GM10266 (cell line): ENCODE data around the gene NBAS.
"Not testable (repeated sequence)": the region's sequence is repeated elsewhere in the genome, so short reads cannot be mapped to it uniquely, and the experiment has no call there.

Experiments used
- DNase-seq: peaks from one replicate; pipeline ENCODE4 v3.0.0; 2012; ENCODE audit errors: extremely low spot score
- TF ChIP-seq, protein P1 (sequence below): IDR thresholded peaks from 2 replicates; pipeline ENCODE4 v1.5.1; 2012; ENCODE audit warnings: mild to moderate bottlenecking, low read depth; ENCODE audit not compliant: control insufficient read depth, insufficient read depth; ENCODE audit errors: missing control alignments

Gene NBAS

DNA sequence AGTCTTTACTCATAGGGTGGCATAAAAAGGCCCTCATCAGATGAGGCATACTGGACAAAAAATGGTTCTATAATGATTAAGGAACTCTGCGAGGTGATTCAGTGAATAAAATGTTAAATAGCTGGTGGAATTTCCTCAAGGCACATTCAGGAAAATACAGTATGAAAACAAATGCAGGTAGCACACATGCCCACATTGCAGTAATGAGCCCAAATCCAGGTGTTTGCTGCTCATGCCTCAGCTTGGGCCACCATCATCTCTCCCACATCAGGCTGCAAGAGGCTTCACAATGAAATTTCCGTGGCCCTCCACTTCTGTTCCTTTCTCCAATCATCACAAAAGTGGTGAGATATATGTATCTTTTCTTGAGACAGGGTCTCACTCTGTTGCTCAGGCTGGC is 298.3 kb downstream of the NBAS start:
- TF ChIP-seq, protein P1, sequence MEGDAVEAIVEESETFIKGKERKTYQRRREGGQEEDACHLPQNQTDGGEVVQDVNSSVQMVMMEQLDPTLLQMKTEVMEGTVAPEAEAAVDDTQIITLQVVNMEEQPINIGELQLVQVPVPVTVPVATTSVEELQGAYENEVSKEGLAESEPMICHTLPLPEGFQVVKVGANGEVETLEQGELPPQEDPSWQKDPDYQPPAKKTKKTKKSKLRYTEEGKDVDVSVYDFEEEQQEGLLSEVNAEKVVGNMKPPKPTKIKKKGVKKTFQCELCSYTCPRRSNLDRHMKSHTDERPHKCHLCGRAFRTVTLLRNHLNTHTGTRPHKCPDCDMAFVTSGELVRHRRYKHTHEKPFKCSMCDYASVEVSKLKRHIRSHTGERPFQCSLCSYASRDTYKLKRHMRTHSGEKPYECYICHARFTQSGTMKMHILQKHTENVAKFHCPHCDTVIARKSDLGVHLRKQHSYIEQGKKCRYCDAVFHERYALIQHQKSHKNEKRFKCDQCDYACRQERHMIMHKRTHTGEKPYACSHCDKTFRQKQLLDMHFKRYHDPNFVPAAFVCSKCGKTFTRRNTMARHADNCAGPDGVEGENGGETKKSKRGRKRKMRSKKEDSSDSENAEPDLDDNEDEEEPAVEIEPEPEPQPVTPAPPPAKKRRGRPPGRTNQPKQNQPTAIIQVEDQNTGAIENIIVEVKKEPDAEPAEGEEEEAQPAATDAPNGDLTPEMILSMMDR, result no peak
- no peak for DNase-seq

DNA sequence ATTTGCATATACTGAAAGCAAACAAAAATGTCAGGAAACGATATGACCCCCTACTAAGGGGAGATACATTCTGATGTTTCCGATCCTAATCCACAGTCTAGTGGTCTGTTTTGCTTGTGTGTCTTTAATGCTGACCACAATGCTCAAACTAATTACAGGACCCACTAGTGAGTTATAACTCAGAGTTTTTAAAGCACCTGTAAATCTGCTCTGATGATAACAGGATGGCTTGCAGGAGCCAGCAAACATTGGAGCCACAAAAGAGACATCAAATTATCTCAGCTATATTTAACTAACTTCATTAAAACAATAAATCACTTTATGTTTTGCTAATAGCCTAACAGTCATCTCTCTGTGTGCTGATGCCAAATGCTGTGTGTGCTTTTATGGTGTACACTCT is 300.3 kb downstream of the NBAS start:
- TF ChIP-seq, protein P1, result no peak
- DNase-seq, result no peak

DNA sequence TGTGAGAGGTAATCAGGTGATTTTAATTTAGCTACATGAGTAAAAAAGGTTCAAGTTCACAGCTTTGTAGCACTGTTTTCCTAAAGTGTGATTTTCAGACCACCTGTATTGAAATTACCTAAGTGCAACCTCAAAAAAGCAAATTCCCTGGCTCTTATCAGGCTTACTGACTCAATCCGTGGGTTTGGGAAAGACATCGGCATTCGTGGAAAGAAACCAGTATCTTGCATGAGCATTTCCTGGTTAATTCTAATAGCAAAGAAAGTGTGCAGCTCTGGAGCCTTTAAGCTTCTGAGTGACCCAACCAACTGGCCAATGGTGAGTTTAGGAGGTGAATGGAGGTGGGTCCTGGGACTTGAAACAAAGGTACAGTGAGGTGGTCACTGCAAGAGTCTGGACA is 300.9 kb downstream of the NBAS start:
- TF ChIP-seq, protein P1, result no peak
- no peak for DNase-seq

DNA sequence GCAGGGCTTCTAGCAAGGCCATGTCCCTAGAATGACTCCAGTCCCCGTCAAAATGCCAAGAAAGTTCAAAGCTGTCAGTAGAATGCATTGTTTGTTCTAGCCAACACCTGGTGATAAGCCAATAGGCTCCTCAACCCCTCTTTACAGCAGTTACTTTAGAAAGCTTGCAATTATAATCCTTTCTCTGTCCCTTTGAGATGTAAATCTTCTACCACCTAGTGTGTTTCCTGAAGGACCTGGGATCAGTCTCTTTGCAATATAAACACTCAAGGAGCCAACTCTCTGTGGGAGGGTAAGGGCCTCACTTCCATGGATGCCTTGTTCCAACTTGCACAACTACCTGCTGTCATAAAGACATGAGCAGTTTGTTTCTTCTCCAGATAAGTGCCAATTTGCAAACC is 301.8 kb downstream of the NBAS start:
- TF ChIP-seq, protein P1, result no peak
- DNase-seq, result no peak

DNA sequence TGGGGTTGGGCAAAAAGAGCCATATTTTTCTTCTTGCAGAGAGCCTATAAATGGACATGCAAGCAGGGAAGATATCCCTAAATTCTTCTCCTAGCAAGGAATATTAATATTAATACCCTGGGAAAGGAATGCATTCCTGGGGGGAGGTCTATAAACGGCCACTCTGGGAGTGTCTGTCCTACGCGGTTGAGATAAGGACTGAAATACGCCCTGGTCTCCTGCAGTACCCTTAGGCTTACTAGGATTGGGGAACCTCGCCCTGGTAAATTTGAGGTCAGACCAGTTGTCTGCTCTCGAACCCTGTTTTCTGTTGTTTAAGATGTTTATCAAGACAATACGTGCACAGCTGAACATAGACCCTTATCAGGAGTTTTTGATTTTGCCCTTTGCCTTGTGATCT is 302.7 kb downstream of the NBAS start:
- DNase-seq, result not testable (repeated sequence)

DNA sequence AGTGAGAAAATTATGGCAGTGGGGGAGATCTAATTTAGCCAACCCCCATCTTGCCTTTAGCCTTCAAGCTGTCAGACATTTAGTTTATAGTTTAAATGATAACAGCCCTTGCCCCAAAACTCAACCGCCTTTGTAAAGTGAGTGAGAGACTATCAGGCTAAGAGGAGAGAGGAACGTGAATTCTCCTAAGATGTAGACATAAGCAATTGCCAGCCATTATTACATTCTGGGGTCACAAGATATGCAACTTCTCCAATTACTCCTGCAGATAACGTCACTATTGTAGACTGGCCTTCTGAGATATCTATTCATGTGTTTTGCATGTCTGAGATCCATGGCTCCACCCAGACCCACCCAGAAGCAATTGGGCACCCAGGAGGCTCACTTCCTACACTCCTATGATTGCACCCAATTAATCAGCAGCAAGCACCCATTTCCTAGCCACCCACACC is 307.3 kb downstream of the NBAS start:
- TF ChIP-seq, protein P1, result no peak
- no peak for DNase-seq

DNA sequence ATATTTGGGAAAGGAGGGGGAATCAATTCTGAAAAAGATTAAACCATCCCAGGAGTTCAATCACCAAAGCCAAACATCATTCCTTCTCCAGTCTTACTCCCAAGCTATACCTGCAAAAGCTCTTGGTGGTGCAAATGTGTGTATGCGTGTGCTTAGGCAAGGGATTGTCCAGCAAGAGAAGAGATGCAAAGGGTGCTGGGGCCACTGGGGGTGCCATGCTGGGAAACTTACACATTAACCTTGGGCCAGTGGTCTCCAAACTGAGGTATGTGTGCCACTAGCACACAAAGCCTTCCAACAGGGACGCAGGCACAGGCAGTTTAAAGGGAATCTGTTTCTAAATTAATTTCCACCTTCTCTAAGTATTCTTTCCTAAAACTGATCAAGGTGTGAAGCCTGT is 307.9 kb downstream of the NBAS start:
- TF ChIP-seq, protein P1, result no peak
- DNase-seq, result no peak

DNA sequence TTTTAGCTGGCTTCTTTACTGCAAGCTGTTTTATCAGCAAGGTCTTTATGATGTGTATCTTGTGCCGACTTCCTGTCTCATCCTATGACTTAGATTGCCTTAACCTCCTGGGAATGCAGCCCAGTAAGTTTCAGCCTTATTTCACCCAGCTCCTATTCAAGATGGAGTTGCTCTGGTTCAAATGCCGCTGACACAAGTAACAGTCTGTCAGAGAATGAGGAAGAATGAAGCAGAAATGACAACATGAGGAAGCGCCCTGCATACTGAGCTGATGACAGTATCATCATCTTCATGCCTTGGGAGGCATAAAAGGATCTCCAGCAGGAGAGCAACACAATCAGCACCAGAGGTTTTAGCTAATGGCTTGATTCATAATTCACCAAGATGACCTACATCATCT is 309.4 kb downstream of the NBAS start:
- TF ChIP-seq, protein P1, result no peak
- no peak for DNase-seq

DNA sequence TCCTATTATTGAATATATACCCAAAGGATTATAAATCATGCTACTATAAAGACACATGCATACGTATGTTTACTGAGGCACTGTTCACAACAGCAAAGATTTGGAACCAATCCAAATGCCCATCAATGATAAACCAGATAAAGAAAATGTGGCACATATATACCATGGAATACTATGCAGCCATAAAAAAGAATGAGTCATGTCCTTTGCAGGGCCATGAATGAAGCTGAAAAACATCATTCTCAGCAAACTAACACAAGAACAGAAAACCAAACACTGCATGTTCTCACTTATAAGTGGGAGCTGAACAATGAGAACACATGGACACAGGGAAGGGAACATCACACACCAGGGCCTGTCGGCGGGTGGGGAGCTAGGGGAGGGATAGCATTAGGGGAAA is 310.2 kb downstream of the NBAS start:
- DNase-seq, result not testable (repeated sequence)
